Nephron (organoid): ENCODE measurements around the gene IL23R.

ENCODE experiments used
- H3K27ac Mint-ChIP-seq, 3 experiments: 2 replicates each; pipeline ENCODE4 v1.8.0; 2020; ENCODE audit warnings: mixed read lengths in 3 of 3, mild to moderate bottlenecking in 2 of 3, moderate library complexity in 1 of 3
- H3K27me3 Mint-ChIP-seq: 2 replicates; pipeline ENCODE4 v1.8.0; 2021; ENCODE audit warnings: low read depth, mild to moderate bottlenecking, moderate library complexity, mixed read lengths
- H3K36me3 Mint-ChIP-seq: 2 replicates; pipeline ENCODE4 v1.8.0; 2020; ENCODE audit warnings: low read depth, mixed read lengths
- H3K4me1 Mint-ChIP-seq: 2 replicates; pipeline ENCODE4 v1.8.0; 2020; ENCODE audit warnings: mixed read lengths
- H3K4me3 Mint-ChIP-seq, 3 experiments: 2 replicates each; pipeline ENCODE4 v1.8.0; 2020; ENCODE audit warnings: mild to moderate bottlenecking in 3 of 3, mixed read lengths in 3 of 3, moderate library complexity in 2 of 3
- H3K9me3 Mint-ChIP-seq: 2 replicates; pipeline ENCODE4 v1.8.0; 2020; ENCODE audit warnings: mixed read lengths
- TF ChIP-seq, protein P1 (sequence below), 3 experiments: fragments of 200-600 bp; sonication (generic); IDR thresholded peaks; one replicate each; pipeline ENCODE4 v1.5.0; 2021; ENCODE audit warnings: antibody characterized with exemption in 3 of 3; ENCODE audit not compliant: unreplicated experiment in 3 of 3

IL23R gene

DNA sequence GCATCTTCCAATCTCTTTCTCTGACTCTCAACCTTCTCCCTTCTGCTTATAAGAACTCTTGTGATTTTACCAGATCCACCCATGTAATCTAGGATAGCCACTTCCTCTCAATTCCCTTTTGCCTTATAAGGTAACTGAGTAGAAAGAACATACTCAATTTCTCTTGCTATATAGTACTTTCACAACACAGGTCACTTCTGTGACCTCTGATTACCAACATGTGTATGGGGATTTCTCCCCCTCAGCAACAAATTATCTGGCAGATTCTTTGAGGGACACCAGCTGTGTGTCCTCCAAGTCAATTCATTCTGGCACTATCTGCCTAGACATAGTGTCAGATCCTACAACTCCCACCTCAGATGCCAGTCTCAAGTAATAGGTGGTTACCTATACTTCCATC lies 62.5 kb downstream of the IL23R start:
- no peaks in the 10 kb centered on the region for H3K36me3 Mint-ChIP-seq
- no peak overlapping the region for H3K4me3 Mint-ChIP-seq
- H3K27me3 Mint-ChIP-seq = peaks cover 4% of the 10 kb centered on the region
- H3K9me3 Mint-ChIP-seq = peaks cover 4% of the 10 kb centered on the region
- no peak overlapping the region for H3K27ac Mint-ChIP-seq
- no peaks in the 10 kb centered on the region for H3K4me1 Mint-ChIP-seq
- TF ChIP-seq, protein P1, sequence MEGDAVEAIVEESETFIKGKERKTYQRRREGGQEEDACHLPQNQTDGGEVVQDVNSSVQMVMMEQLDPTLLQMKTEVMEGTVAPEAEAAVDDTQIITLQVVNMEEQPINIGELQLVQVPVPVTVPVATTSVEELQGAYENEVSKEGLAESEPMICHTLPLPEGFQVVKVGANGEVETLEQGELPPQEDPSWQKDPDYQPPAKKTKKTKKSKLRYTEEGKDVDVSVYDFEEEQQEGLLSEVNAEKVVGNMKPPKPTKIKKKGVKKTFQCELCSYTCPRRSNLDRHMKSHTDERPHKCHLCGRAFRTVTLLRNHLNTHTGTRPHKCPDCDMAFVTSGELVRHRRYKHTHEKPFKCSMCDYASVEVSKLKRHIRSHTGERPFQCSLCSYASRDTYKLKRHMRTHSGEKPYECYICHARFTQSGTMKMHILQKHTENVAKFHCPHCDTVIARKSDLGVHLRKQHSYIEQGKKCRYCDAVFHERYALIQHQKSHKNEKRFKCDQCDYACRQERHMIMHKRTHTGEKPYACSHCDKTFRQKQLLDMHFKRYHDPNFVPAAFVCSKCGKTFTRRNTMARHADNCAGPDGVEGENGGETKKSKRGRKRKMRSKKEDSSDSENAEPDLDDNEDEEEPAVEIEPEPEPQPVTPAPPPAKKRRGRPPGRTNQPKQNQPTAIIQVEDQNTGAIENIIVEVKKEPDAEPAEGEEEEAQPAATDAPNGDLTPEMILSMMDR (IDR thresholded peaks at IDR 0.05; ENCODE audit: unreplicated experiment in 3 of 3) = no peak

DNA sequence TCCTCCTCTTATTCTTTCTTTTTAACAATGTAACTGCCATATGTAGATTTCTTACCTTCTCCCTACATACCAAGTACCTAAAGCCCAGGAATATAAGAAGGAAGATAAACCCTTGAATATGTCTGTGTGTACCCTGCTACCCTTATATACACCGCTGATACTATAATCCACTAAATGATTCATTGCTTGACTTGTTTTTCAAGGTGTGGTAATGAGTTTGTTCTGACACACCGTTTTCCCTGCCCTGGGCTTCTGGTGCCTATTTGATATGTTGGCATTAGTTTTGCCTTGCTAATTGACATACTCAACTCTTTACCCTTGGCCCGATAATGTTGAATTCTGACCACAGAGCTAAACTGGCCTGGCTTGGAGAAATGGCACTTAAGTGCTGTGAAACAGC lies 64.3 kb downstream of the IL23R start:
- TF ChIP-seq, protein P1 (IDR thresholded peaks at IDR 0.05; ENCODE audit: unreplicated experiment in 3 of 3) = no peak
- Mint-ChIP-seq H3K4me3 (no peak overlapping the region), H3K36me3 (no peaks in the 10 kb centered on the region), H3K4me1 (no peaks in the 10 kb centered on the region), H3K9me3 (peaks cover 4% of the 10 kb centered on the region), H3K27me3 (peaks cover 4% of the 10 kb centered on the region), H3K27ac (no peak overlapping the region)

DNA sequence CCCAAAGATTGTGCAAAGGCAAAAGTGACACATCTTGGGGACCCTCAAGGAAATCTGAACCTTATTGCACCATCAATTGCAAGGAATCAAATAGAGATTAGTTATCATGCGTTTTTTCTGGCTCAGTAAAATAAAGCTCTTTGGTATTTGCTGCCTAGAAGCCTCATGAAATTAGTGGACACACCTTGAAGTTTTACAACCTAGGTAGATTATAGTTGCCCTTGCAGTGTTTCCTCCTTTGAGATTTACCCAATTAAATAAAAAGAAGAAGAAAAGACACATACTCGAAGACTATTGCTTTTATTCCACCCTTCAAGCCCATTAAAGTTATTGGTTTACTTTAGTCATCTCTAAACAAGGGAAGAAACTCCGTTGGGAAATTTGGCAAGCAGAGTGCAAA lies 70.0 kb downstream of the IL23R start:
- TF ChIP-seq, protein P1 (IDR thresholded peaks at IDR 0.05; ENCODE audit: unreplicated experiment in 3 of 3) = no peak
- H3K4me3 Mint-ChIP-seq = no peak overlapping the region
- no peaks in the 10 kb centered on the region for H3K36me3 Mint-ChIP-seq
- no peaks in the 10 kb centered on the region for H3K4me1 Mint-ChIP-seq
- no peaks in the 10 kb centered on the region for H3K9me3 Mint-ChIP-seq
- no peak overlapping the region for H3K27ac Mint-ChIP-seq
- H3K27me3 Mint-ChIP-seq = no peaks in the 10 kb centered on the region

DNA sequence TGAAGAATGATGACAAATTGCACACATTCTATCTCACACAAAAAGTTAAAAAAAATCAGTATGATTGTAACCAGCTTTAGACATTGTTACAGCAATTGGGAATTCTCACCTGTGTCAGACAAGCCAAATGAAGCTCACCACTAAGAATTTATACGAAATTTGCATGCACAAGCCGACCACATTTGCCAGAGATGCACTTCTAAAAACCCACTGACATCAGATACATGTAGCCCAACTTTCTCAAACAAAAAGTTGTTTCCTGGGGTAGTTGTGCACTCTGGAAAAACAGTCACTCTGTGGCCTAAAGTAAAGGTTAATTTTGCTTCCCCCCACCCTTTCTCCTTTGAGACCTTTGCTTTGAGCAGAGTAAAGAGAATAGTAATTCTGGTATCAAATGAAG lies 73.5 kb downstream of the IL23R start:
- no peaks in the 10 kb centered on the region for H3K9me3 Mint-ChIP-seq
- TF ChIP-seq, protein P1 (IDR thresholded peaks at IDR 0.05; ENCODE audit: unreplicated experiment in 3 of 3) = no peak
- no peak overlapping the region for H3K4me3 Mint-ChIP-seq
- H3K36me3 Mint-ChIP-seq = no peaks in the 10 kb centered on the region
- H3K4me1 Mint-ChIP-seq = no peaks in the 10 kb centered on the region
- H3K27ac Mint-ChIP-seq = no peak overlapping the region
- H3K27me3 Mint-ChIP-seq = peaks cover 5% of the 10 kb centered on the region

DNA sequence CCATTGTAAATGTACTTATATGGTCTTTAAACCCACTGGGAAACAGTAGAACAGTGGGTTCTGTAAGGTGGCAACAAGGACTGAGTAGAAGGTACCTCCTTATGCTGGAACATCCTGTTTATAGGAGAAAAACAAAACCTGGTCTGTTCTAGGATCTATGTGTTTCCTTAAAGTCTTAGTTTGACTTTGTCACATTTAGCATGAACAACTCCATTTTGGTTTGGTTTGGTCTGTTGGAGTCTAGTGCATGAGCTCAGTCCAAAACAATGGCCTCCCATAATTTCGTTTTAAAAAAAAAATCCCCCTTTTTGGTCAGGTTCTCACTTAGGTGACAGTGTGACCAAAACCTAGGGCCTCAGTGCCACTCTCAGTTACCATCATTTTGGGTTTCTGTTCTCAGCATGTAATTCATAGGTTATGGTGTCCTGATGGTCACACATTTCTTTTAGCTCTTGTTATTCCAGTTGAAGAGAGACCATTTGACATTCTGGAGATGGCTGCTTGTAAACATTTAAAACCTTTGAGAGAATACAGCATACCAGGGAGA lies 75.0 kb downstream of the IL23R start:
- peaks cover 3% of the 10 kb centered on the region for H3K9me3 Mint-ChIP-seq
- peaks cover 5% of the 10 kb centered on the region for H3K27me3 Mint-ChIP-seq
- no peak overlapping the region for H3K27ac Mint-ChIP-seq
- TF ChIP-seq, protein P1 (IDR thresholded peaks at IDR 0.05; ENCODE audit: unreplicated experiment in 3 of 3) = no peak
- no peaks in the 10 kb centered on the region for H3K36me3 Mint-ChIP-seq
- H3K4me3 Mint-ChIP-seq = no peak overlapping the region
- no peaks in the 10 kb centered on the region for H3K4me1 Mint-ChIP-seq

DNA sequence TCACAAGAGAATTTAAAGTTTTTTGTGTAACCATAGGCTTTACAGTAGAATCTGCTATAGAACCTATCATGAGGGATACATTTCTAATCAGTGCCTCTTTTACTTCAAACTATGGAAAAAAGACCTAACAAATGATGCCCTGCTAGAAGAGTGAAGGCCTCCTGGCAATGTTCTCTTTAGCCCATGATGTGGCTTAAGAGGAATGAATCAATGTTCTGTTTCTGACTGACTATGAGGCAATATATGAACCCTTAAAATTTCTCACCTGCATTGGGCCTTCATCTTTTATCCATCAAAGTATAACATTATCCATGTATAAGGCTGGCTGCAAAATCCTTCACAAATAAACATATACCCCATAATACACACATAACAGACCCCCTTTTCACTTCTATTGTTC lies 75.8 kb downstream of the IL23R start:
- Mint-ChIP-seq H3K9me3 (peaks cover 6% of the 10 kb centered on the region), H3K27me3 (peaks cover 5% of the 10 kb centered on the region), H3K4me1 (no peaks in the 10 kb centered on the region), H3K36me3 (no peaks in the 10 kb centered on the region), H3K27ac (no peak overlapping the region), H3K4me3 (no peak overlapping the region)
- TF ChIP-seq, protein P1 (IDR thresholded peaks at IDR 0.05; ENCODE audit: unreplicated experiment in 3 of 3) = no peak
